ENCODE data around the gene ODC1. TPM values are rescaled to one million over a fixed set of nuclear protein-coding genes. Genes with fewer than 3 reads are reported as not detected.

ODC1 gene
- total RNA-seq, 1 experiment from 2014 or later: 231 TPM

DNA sequence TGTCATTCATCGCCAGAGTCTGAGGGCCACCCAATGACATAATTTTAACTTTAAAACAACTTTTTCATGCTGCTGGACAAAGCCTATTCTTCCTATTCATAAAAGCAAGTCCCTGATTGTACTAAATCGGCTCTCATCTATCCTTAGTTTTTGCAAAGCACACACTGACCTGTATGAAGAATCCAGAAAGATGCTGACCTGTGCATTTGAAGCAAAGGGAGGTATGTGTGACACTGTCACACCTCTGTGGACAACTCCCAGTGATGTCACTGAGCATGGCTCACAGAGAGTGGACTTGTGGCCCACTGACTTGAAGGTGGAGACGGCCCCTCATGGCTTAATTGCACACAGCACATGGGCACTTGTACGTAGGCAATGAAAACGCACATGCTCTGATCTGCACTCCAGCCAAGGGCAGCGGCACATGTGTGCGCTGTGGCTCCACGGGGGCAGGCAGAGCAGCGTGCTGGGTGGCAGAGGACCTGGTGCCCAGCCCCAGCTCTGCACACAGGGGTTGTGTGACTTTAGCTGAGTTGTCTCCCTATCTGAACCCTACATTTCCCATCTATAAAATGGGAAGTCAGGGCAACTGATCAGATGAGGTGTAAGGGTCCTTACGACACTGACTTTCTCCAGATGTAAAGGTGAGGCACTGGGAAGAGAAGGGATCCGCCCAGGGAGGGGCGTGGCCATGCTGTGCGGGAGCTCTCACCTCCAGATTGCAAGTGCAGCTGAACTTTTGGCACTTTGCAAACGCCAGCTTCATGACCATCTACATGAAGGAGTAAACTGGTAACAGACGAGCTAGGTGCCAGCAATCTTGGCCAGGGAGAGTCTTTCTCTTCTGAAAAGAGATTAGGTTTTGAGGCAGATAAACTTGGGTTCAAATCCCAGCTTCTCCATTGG, 14.3 kb upstream of the ODC1 start:
- no peaks in the 10 kb centered on the region for H3K9me3 ChIP-seq (ENCODE audit: control insufficient read depth in 1 of 2, insufficient read depth in 1 of 2, low read depth in 1 of 2, low read length in 2 of 2)
- H3K4me3 ChIP-seq (replicated peaks in 1 of 2; ENCODE audit: low read depth in 1 of 2, low read length in 2 of 2): no peak overlapping the region
- H3K9ac ChIP-seq (ENCODE audit: low read length): no peak overlapping the region
- H3K27me3 ChIP-seq (ENCODE audit: insufficient read depth, low read length): no peaks in the 10 kb centered on the region
- no peaks in the 10 kb centered on the region for H4K20me1 ChIP-seq (ENCODE audit: insufficient read depth)
- H3K4me1 ChIP-seq (ENCODE audit: control insufficient read depth in 1 of 2, insufficient read depth in 2 of 2, low read length in 2 of 2): peaks cover 0 to 5% of the 10 kb centered on the region in 2 experiments; a peak in 1 of 4 replicates
- no peaks in the 10 kb centered on the region for H3K79me2 ChIP-seq (ENCODE audit: insufficient read depth, low read length)
- ATAC-seq: peak; percentile 66
- POLR2A ChIA-PET: interaction anchor here (1.2 to 1.5 kb wide), 2 partner anchors 13 to 14 kb away, joined by 4 read pairs; partner anchors contain the start of gene ODC1
- no peak for DNase-seq (ENCODE audit: low read depth, low spot score)
- no peak for TF ChIP-seq EZH2phosphoT487 (IDR thresholded peaks at IDR 0.05; ENCODE audit: borderline replicate concordance)
- TF ChIP-seq CBX3 (IDR thresholded peaks at IDR 0.05; ENCODE audit: low read depth): no peak
- TF ChIP-seq, protein P1, sequence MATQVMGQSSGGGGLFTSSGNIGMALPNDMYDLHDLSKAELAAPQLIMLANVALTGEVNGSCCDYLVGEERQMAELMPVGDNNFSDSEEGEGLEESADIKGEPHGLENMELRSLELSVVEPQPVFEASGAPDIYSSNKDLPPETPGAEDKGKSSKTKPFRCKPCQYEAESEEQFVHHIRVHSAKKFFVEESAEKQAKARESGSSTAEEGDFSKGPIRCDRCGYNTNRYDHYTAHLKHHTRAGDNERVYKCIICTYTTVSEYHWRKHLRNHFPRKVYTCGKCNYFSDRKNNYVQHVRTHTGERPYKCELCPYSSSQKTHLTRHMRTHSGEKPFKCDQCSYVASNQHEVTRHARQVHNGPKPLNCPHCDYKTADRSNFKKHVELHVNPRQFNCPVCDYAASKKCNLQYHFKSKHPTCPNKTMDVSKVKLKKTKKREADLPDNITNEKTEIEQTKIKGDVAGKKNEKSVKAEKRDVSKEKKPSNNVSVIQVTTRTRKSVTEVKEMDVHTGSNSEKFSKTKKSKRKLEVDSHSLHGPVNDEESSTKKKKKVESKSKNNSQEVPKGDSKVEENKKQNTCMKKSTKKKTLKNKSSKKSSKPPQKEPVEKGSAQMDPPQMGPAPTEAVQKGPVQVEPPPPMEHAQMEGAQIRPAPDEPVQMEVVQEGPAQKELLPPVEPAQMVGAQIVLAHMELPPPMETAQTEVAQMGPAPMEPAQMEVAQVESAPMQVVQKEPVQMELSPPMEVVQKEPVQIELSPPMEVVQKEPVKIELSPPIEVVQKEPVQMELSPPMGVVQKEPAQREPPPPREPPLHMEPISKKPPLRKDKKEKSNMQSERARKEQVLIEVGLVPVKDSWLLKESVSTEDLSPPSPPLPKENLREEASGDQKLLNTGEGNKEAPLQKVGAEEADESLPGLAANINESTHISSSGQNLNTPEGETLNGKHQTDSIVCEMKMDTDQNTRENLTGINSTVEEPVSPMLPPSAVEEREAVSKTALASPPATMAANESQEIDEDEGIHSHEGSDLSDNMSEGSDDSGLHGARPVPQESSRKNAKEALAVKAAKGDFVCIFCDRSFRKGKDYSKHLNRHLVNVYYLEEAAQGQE (IDR thresholded peaks at IDR 0.05; ENCODE audit: low read depth): no peak
- TF ChIP-seq, protein P2, sequence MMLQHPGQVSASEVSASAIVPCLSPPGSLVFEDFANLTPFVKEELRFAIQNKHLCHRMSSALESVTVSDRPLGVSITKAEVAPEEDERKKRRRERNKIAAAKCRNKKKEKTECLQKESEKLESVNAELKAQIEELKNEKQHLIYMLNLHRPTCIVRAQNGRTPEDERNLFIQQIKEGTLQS (IDR thresholded peaks at IDR 0.05): no peak
- TF ChIP-seq, protein P3, sequence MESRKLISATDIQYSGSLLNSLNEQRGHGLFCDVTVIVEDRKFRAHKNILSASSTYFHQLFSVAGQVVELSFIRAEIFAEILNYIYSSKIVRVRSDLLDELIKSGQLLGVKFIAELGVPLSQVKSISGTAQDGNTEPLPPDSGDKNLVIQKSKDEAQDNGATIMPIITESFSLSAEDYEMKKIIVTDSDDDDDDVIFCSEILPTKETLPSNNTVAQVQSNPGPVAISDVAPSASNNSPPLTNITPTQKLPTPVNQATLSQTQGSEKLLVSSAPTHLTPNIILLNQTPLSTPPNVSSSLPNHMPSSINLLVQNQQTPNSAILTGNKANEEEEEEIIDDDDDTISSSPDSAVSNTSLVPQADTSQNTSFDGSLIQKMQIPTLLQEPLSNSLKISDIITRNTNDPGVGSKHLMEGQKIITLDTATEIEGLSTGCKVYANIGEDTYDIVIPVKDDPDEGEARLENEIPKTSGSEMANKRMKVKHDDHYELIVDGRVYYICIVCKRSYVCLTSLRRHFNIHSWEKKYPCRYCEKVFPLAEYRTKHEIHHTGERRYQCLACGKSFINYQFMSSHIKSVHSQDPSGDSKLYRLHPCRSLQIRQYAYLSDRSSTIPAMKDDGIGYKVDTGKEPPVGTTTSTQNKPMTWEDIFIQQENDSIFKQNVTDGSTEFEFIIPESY (IDR thresholded peaks at IDR 0.05; ENCODE audit: extremely low read depth, insufficient replicate concordance, low read length): no peak
- TF ChIP-seq, protein P4, sequence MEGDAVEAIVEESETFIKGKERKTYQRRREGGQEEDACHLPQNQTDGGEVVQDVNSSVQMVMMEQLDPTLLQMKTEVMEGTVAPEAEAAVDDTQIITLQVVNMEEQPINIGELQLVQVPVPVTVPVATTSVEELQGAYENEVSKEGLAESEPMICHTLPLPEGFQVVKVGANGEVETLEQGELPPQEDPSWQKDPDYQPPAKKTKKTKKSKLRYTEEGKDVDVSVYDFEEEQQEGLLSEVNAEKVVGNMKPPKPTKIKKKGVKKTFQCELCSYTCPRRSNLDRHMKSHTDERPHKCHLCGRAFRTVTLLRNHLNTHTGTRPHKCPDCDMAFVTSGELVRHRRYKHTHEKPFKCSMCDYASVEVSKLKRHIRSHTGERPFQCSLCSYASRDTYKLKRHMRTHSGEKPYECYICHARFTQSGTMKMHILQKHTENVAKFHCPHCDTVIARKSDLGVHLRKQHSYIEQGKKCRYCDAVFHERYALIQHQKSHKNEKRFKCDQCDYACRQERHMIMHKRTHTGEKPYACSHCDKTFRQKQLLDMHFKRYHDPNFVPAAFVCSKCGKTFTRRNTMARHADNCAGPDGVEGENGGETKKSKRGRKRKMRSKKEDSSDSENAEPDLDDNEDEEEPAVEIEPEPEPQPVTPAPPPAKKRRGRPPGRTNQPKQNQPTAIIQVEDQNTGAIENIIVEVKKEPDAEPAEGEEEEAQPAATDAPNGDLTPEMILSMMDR (IDR thresholded peaks at IDR 0.05 in 2 of 3, conservative IDR thresholded peaks at IDR 0.05 in 1 of 3; ENCODE audit: borderline replicate concordance in 1 of 3, insufficient read depth in 1 of 3, low read depth in 2 of 3, low read length in 2 of 3): no peak
- TF ChIP-seq SIN3A (IDR thresholded peaks at IDR 0.05; ENCODE audit: low read depth): no peak
- no peak for TF ChIP-seq CEBPB (IDR thresholded peaks at IDR 0.05; ENCODE audit: low read depth)
- no peak for TF ChIP-seq TCF7L2 (IDR thresholded peaks at IDR 0.05; ENCODE audit: borderline replicate concordance, extremely low read depth, insufficient read depth, insufficient read length)
- TF ChIP-seq YY1 (IDR thresholded peaks at IDR 0.05; ENCODE audit: extremely low read depth, insufficient replicate concordance, low read depth, low read length): no peak
- no peak for TF ChIP-seq EGR1 (IDR thresholded peaks at IDR 0.05; ENCODE audit: low read depth)
- no peak for TF ChIP-seq ELF1 (IDR thresholded peaks at IDR 0.05; ENCODE audit: borderline replicate concordance, low read depth)
- TF ChIP-seq RAD21 (IDR thresholded peaks at IDR 0.05; ENCODE audit: low read depth): no peak
- no peak for TF ChIP-seq JUND (IDR thresholded peaks at IDR 0.05)
- no peak for TF ChIP-seq POLR2AphosphoS5 (IDR thresholded peaks at IDR 0.05; ENCODE audit: low read depth, low read length)
- TF ChIP-seq ZFX (IDR thresholded peaks at IDR 0.05): no peak
- no peak for TF ChIP-seq EZH2 (IDR thresholded peaks at IDR 0.05)
- H3K4me2 ChIP-seq (ENCODE audit: low read length): no peak overlapping the region; the same call in 1 of the 2 replicates
- no peaks in the 10 kb centered on the region for H3K36me3 ChIP-seq (ENCODE audit: control insufficient read depth in 1 of 2, insufficient read depth in 2 of 2, low read length in 2 of 2)
- RAD21 ChIA-PET (ENCODE audit: low non-redundant PET in 1 of 2, low total read pairs in 2 of 2, uncharacterized antibody in 2 of 2, unreplicated experiment in 2 of 2): no interaction called here
- CTCF ChIA-PET: no interaction called here
- intact Hi-C loops (cut with micrococcal nuclease): no loop called here
- peak overlapping the region; percentile 65 for H2AFZ ChIP-seq (ENCODE audit: low read depth, low read length, poor library complexity, severe bottlenecking)
- no TSS peak for BruUV-seq (replicated peaks)
- H3K9me2 ChIP-seq (ENCODE audit: insufficient read depth): no peaks in the 10 kb centered on the region
- H3K27ac ChIP-seq (ENCODE audit: low read depth, low read length): no peak overlapping the region
